ENCODE data around the gene LNX1.

- TF ChIP-seq CTCF (IDR thresholded peaks at IDR 0.05; ENCODE audit: control extremely low read depth in 1 of 3, insufficient read depth in 1 of 3, low read depth in 1 of 3, low read length in 3 of 3) (no peak), MAX (IDR thresholded peaks at IDR 0.05) (no peak), MAFK (IDR thresholded peaks at IDR 0.05; ENCODE audit: low read depth, low read length) (no peak), EP300 (IDR thresholded peaks at IDR 0.05; ENCODE audit: borderline replicate concordance in 1 of 2, low read depth in 2 of 2, low read length in 2 of 2) (no peak), POLR2AphosphoS5 (IDR thresholded peaks at IDR 0.05; ENCODE audit: low read depth, low read length) (no peak), HDAC6 (IDR thresholded peaks at IDR 0.05; ENCODE audit: low read depth, low read length) (no peak), HDAC2 (IDR thresholded peaks at IDR 0.05; ENCODE audit: borderline replicate concordance in 1 of 2, low read depth in 2 of 2, low read length in 2 of 2) (no peak)
Measured at GRCh38 chr4:53543561-53543960, 47.7 kb downstream of the LNX1 start.

All from H1 (cell line).